Fibroblast of lung (primary cell): ENCODE data around the gene PLA2G4C. TPM values are rescaled to one million over a fixed set of nuclear protein-coding genes. Genes with fewer than 3 reads are reported as not detected.

Experiments used
- DNase-seq, 2 donors: peaks; one replicate each; pipeline versions ENCODE4 v3.0.0 to v3.0.0-alpha.2; 2010; ENCODE audit warnings: low read depth in 2 of 2
- H2AFZ ChIP-seq: 2 replicates; pipeline ENCODE4 v1.5.1; 2012; ENCODE audit warnings: low read length, control low read depth, inconsistent platforms
- H3K27ac ChIP-seq: 2 replicates; pipeline ENCODE4 v1.5.1; 2011; ENCODE audit warnings: low read length, control low read depth; ENCODE audit not compliant: insufficient read depth
- H3K27me3 ChIP-seq: 2 replicates; pipeline ENCODE4 v1.5.1; 2011; ENCODE audit warnings: mild to moderate bottlenecking, low read length; ENCODE audit not compliant: control insufficient read depth, insufficient read depth
- H3K36me3 ChIP-seq: 2 replicates; pipeline ENCODE4 v1.5.1; 2011; ENCODE audit warnings: low read length; ENCODE audit not compliant: control insufficient read depth, insufficient read depth
- H3K4me1 ChIP-seq: 2 replicates; pipeline ENCODE4 v1.5.1; 2011; ENCODE audit warnings: low read length; ENCODE audit not compliant: control insufficient read depth, insufficient read depth; ENCODE audit errors: extremely low read depth
- H3K4me2 ChIP-seq: 2 replicates; pipeline ENCODE4 v1.5.1; 2011; ENCODE audit warnings: low read length, control low read depth; ENCODE audit not compliant: insufficient read depth; ENCODE audit errors: extremely low read depth
- H3K4me3 ChIP-seq, 4 experiments: fragments of 200-600 bp in 1 of 4; sonication (generic) in 1 of 4; replicated peaks in 1 of 4; 2 replicates each; pipeline ENCODE4 v1.5.1; 2011 to 2016; ENCODE audit warnings: low read length in 4 of 4, low read depth in 3 of 4, mild to moderate bottlenecking in 3 of 4, control low read depth in 2 of 4, inconsistent platforms in 1 of 4, mixed read lengths in 1 of 4; ENCODE audit not compliant: insufficient read depth in 1 of 4; ENCODE audit errors: control extremely low read depth in 1 of 4
- H3K79me2 ChIP-seq: 2 replicates; pipeline ENCODE4 v1.5.1; 2012; ENCODE audit warnings: mild to moderate bottlenecking, low read length, inconsistent platforms; ENCODE audit not compliant: control insufficient read depth, insufficient read depth
- H3K9ac ChIP-seq: 2 replicates; pipeline ENCODE4 v1.5.1; 2011; ENCODE audit warnings: mild to moderate bottlenecking, low read length, control low read depth; ENCODE audit not compliant: insufficient read depth
- H3K9me3 ChIP-seq: 2 replicates; pipeline ENCODE4 v1.5.1; 2012; ENCODE audit warnings: low read depth, low read length; ENCODE audit not compliant: control insufficient read depth, insufficient read depth
- H4K20me1 ChIP-seq: 2 replicates; pipeline ENCODE4 v1.5.1; 2011; ENCODE audit warnings: low read length; ENCODE audit not compliant: control insufficient read depth, insufficient read depth; ENCODE audit errors: extremely low read depth
- CTCF ChIP-seq, 2 donors: IDR thresholded peaks in 1 of 2; conservative IDR thresholded peaks in 1 of 2; 1 replicate in 1 of 2; 2 replicates in 1 of 2; pipeline ENCODE4 v1.5.1; 2011 to 2012; ENCODE audit warnings: low read length in 2 of 2, control low read depth in 1 of 2, inconsistent platforms in 1 of 2, low read depth in 1 of 2, mild to moderate bottlenecking in 1 of 2
- EZH2 ChIP-seq: IDR thresholded peaks from 2 replicates; pipeline ENCODE4 v1.5.1; 2012; ENCODE audit warnings: low read length, control low read depth, mild to moderate bottlenecking; ENCODE audit errors: missing control alignments
- polyA plus RNA-seq, 2 donors: library from polyadenylated mRNA; depleted of rRNA in 1 of 2; stranded (reverse) in 1 of 2; unstranded in 1 of 2; fragments of >200 nt; gene quantifications; 2 replicates each; pipeline ENCODE4 v1.2.1, GENCODE V29; 2011 to 2012; ENCODE audit warnings: missing spikeins in 1 of 2
- total RNA-seq: library from RNA; depleted of rRNA; stranded (reverse); fragments of >200 nt; gene quantifications from 2 replicates; pipeline ENCODE4 v1.2.1, GENCODE V29; 2014

Gene PLA2G4C
- total and polyA plus RNA-seq, 2 donors (not counting 1 experiment from before 2014, with no cell fraction given), result 4.6 to 31.9 TPM

DNA sequence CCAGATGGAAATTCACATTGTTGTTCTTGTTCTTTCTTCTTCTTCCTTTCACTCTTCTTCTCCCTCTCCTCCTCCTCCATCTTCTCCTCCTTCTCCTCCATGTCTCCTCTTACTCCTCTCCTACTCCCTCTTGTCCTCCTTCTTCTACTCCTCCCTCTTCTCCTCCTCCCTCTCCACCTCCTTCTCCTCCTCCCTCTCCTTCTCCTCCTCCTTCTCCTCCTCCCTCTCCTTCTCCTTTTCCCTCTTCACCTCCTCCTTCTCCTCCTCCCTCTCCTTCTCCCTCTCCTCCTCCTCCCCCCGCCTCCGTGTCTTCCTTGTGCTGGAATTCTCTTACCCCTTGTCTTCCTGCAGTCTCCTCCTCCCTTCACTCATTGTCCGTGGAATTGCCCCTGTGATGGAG is 85.1 kb downstream of the PLA2G4C start:
- H3K27ac ChIP-seq, result no peak overlapping the region
- no peaks in the 10 kb centered on the region for H4K20me1 ChIP-seq
- H3K9ac ChIP-seq, result no peak overlapping the region
- TF ChIP-seq EZH2 (no peak), CTCF (conservative IDR thresholded peaks at IDR 0.05 in 1 of 2, IDR thresholded peaks at IDR 0.05 in 1 of 2; ENCODE audit: low read depth in 1 of 2, low read length in 2 of 2) (no peak)
- H3K4me2 ChIP-seq, result no peak overlapping the region
- no peak overlapping the region for H2AFZ ChIP-seq
- no peaks in the 10 kb centered on the region for H3K79me2 ChIP-seq
- H3K9me3 ChIP-seq, result no peaks in the 10 kb centered on the region
- no peaks in the 10 kb centered on the region for H3K4me1 ChIP-seq
- no peaks in the 10 kb centered on the region for H3K27me3 ChIP-seq
- H3K36me3 ChIP-seq, result no peaks in the 10 kb centered on the region
- no peak for DNase-seq
- H3K4me3 ChIP-seq, result no peak overlapping the region

- no peaks in the 10 kb centered on the region for H3K79me2 ChIP-seq
- H3K9me3 ChIP-seq, result no peaks in the 10 kb centered on the region
- H3K9ac ChIP-seq, result no peak overlapping the region
- no peak overlapping the region for H3K27ac ChIP-seq
- no peaks in the 10 kb centered on the region for H3K36me3 ChIP-seq
- H3K27me3 ChIP-seq, result no peaks in the 10 kb centered on the region
- no peak for DNase-seq
- no peaks in the 10 kb centered on the region for H3K4me1 ChIP-seq
- TF ChIP-seq EZH2 (no peak), CTCF (conservative IDR thresholded peaks at IDR 0.05 in 1 of 2, IDR thresholded peaks at IDR 0.05 in 1 of 2; ENCODE audit: low read depth in 1 of 2, low read length in 2 of 2) (no peak)
- no peak overlapping the region for H2AFZ ChIP-seq
- no peak overlapping the region for H3K4me3 ChIP-seq
- H4K20me1 ChIP-seq, result no peaks in the 10 kb centered on the region
- H3K4me2 ChIP-seq, result no peak overlapping the region
Observed at GRCh38 chr19:48023518-48023917, 87.1 kb downstream of the PLA2G4C start.

GRCh38 chr19:48023011-48023410 is 87.6 kb downstream of the PLA2G4C start:
- H3K4me1 ChIP-seq, result no peaks in the 10 kb centered on the region
- H3K36me3 ChIP-seq, result no peaks in the 10 kb centered on the region
- no peak overlapping the region for H3K4me3 ChIP-seq
- H3K4me2 ChIP-seq, result no peak overlapping the region
- TF ChIP-seq CTCF (conservative IDR thresholded peaks at IDR 0.05 in 1 of 2, IDR thresholded peaks at IDR 0.05 in 1 of 2; ENCODE audit: low read depth in 1 of 2, low read length in 2 of 2) (no peak), EZH2 (no peak)
- no peaks in the 10 kb centered on the region for H3K27me3 ChIP-seq
- no peaks in the 10 kb centered on the region for H3K79me2 ChIP-seq
- no peak overlapping the region for H3K27ac ChIP-seq
- no peak overlapping the region for H3K9ac ChIP-seq
- DNase-seq, result no peak
- H4K20me1 ChIP-seq, result no peaks in the 10 kb centered on the region
- no peak overlapping the region for H2AFZ ChIP-seq
- H3K9me3 ChIP-seq, result no peaks in the 10 kb centered on the region
